ENCODE data around the gene DDX51.

- TF ChIP-seq EZH2phosphoT487 (IDR thresholded peaks at IDR 0.05; ENCODE audit: borderline replicate concordance): no peak
- no peak for TF ChIP-seq CTCF (conservative IDR thresholded peaks at IDR 0.05; ENCODE audit: low read length)
Measured at GRCh38 chr12:132140501-132140900, 3.6 kb downstream of the DDX51 start.
